GM12878 (cell line): Measurements from ENCODE around the gene ZBTB18. TPM values are rescaled to one million over a fixed set of nuclear protein-coding genes. Genes with fewer than 3 reads are reported as not detected.

Experiments used
- ATAC-seq: fragments of 200-7000 bp; cut with Tn5 transposase; 3 replicates; pipeline ENCODE4 v1.9.1; 2020; ENCODE audit warnings: mild to moderate bottlenecking, moderate library complexity
- BruUV-seq: library from RNA; stranded (reverse); fragments of 400-500 nt; replicated peaks from 2 replicates; lab custom pipeline; 2021; lab: Mats Ljungman, UMichigan
- CTCF ChIA-PET: fragments of 300-600 bp; sonication (Branson Sonifier 250); formaldehyde crosslinking; extraction: SDS; loops from one replicate; lab custom pipeline; 2021; ENCODE audit warnings: inconsistent platforms; lab: Yijun Ruan, JAX
- POLR2A ChIA-PET: fragments of 350-600 bp; formaldehyde crosslinking; extraction: SDS; loops from one replicate; lab custom pipeline; 2021; ENCODE audit warnings: inconsistent platforms; lab: Charles Lee
- RAD21 ChIA-PET: fragments of 300-600 bp; sonication (Branson Sonifier 250); formaldehyde crosslinking; loops from one replicate; lab custom pipeline; 2023; ENCODE audit warnings: antibody characterized with exemption; ENCODE audit not compliant: unreplicated experiment; lab: Charles Lee
- SMC1A ChIA-PET: fragments of 300-600 bp; sonication (Branson Sonifier 250); formaldehyde crosslinking; loops from one replicate; lab custom pipeline; 2023; ENCODE audit not compliant: unreplicated experiment, uncharacterized antibody; lab: Charles Lee
- DNase-seq: peaks from one replicate; pipeline ENCODE4 v3.0.0-alpha.2; 2011; ENCODE audit warnings: low read depth, low spot score
- FAIRE-seq: peaks from 3 replicates; lab custom pipeline; 2011; peaks lifted over from hg19 to GRCh38; lab: Jason Lieb, UNC
- H2AFZ ChIP-seq: 2 replicates; pipeline ENCODE4 v1.6.0; 2011; ENCODE audit warnings: low read depth, low read length, control low read depth; ENCODE audit not compliant: control insufficient read depth
- H3K27ac ChIP-seq: 2 replicates; pipeline ENCODE4 v1.5.1; 2011; ENCODE audit warnings: control low read depth; ENCODE audit not compliant: control insufficient read depth, insufficient read depth
- H3K27me3 ChIP-seq, 2 experiments: replicated peaks in 1 of 2; 2 replicates each; pipeline versions ENCODE4 v1.6.0 to v1.6.1; 2011; ENCODE audit warnings: low read length in 1 of 2; ENCODE audit not compliant: control insufficient read depth in 2 of 2, insufficient read depth in 2 of 2
- H3K36me3 ChIP-seq, 2 experiments: 2 replicates each; pipeline ENCODE4 v1.5.1; 2011; ENCODE audit warnings: low read length in 1 of 2; ENCODE audit not compliant: control insufficient read depth in 2 of 2, insufficient read depth in 2 of 2
- H3K4me1 ChIP-seq: 2 replicates; pipeline ENCODE4 v1.6.1; 2011; ENCODE audit warnings: mild to moderate bottlenecking, low read length, moderate library complexity, mixed read lengths; ENCODE audit not compliant: control insufficient read depth, insufficient read depth
- H3K4me2 ChIP-seq: 2 replicates; pipeline ENCODE4 v1.6.0; 2011; ENCODE audit warnings: control low read depth; ENCODE audit not compliant: control insufficient read depth, insufficient read depth
- H3K4me3 ChIP-seq: fragments of 200-600 bp; sonication (generic); 2 replicates; pipeline ENCODE4 v1.5.1; 2016
- H3K79me2 ChIP-seq: 2 replicates; pipeline ENCODE4 v1.6.0; 2011; ENCODE audit warnings: low read length; ENCODE audit not compliant: control insufficient read depth, insufficient read depth
- H3K9ac ChIP-seq: 2 replicates; pipeline ENCODE4 v1.8.0; 2011; ENCODE audit warnings: low read length, control low read depth, mixed read lengths; ENCODE audit not compliant: control insufficient read depth, insufficient read depth
- H3K9me3 ChIP-seq: replicated peaks from 3 replicates; pipeline ENCODE4 v1.5.1; 2011; ENCODE audit warnings: mild to moderate bottlenecking, low read length; ENCODE audit not compliant: control insufficient read depth, insufficient read depth
- H4K20me1 ChIP-seq: 2 replicates; pipeline ENCODE4 v1.6.0; 2011; ENCODE audit not compliant: control insufficient read depth, insufficient read depth
- HDGF ChIP-seq: fragments of 450-650 bp; IDR thresholded peaks from 2 replicates; pipeline ENCODE4 v1.6.1; 2016; ENCODE audit warnings: antibody characterized with exemption
- KAT2A ChIP-seq: conservative IDR thresholded peaks from 2 replicates; pipeline ENCODE4 v1.6.1; 2011; ENCODE audit warnings: low read depth, low read length; ENCODE audit not compliant: control insufficient read depth
- KLF5 ChIP-seq: fragments of 450-650 bp; IDR thresholded peaks from 2 replicates; pipeline ENCODE4 v1.6.1; 2014; ENCODE audit warnings: mild to moderate bottlenecking; ENCODE audit not compliant: partially characterized antibody
- MAX ChIP-seq: IDR thresholded peaks from 2 replicates; pipeline ENCODE4 v1.6.1; 2012; ENCODE audit warnings: low read depth, low read length, improper control_type of control experiment
- NFIC ChIP-seq: IDR thresholded peaks from 2 replicates; pipeline ENCODE4 v1.6.1; 2012; ENCODE audit warnings: low read depth, mild to moderate bottlenecking, inconsistent platforms, low read length, moderate library complexity
- POLR2A ChIP-seq: IDR thresholded peaks from 2 replicates; pipeline ENCODE4 v1.6.1; 2011; ENCODE audit warnings: low read depth, mild to moderate bottlenecking, low read length
- RELA ChIP-seq: fragments of 450-650 bp; IDR thresholded peaks from 2 replicates; pipeline ENCODE4 v1.8.0; 2014; ENCODE audit warnings: borderline replicate concordance; ENCODE audit not compliant: partially characterized antibody
- SIX5 ChIP-seq: IDR thresholded peaks from 2 replicates; pipeline ENCODE4 v1.6.1; 2011; ENCODE audit warnings: mild to moderate bottlenecking, low read depth, low read length, moderate library complexity; ENCODE audit not compliant: severe bottlenecking
- ZBED1 ChIP-seq: IDR thresholded peaks from 2 replicates; pipeline ENCODE4 v1.6.1; 2016; ENCODE audit warnings: borderline replicate concordance
- ZNF274 ChIP-seq: IDR thresholded peaks from one replicate; pipeline ENCODE4 v1.8.0; 2011; ENCODE audit not compliant: insufficient read length, insufficient read depth
- ZNF622 ChIP-seq: fragments of 450-650 bp; IDR thresholded peaks from 2 replicates; pipeline ENCODE4 v1.6.1; 2017; ENCODE audit warnings: mild to moderate bottlenecking, inconsistent platforms
- ZZZ3 ChIP-seq: IDR thresholded peaks from 2 replicates; pipeline ENCODE4 v1.6.1; 2011; ENCODE audit warnings: low read depth; ENCODE audit not compliant: control insufficient read depth, insufficient read length
- WGBS: methylation state at CpG from one replicate; pipeline ENCODE4 v1.1.6; 2016; ENCODE audit warnings: low lambda C conversion rate; ENCODE audit not compliant: insufficient replicate concordance, insufficient coverage; ENCODE audit errors: missing lambda C conversion rate; 5-methylcytosine and 5-hydroxymethylcytosine counted together
- in situ Hi-C: fragments of 300-500 bp; cut with MboI; formaldehyde crosslinking; loops from 9 replicates; pipeline ENCODE4 v1.14.3; 2018; ENCODE audit warnings: mixed read lengths
- intact Hi-C: fragments of 100-400 bp; cut with micrococcal nuclease; formaldehyde crosslinking; loops from one replicate; pipeline ENCODE4 v1.14.2; 2022; ENCODE audit not compliant: unreplicated experiment
- polyA plus RNA-seq, 11 experiments: library from polyadenylated mRNA; depleted of rRNA in 4 of 11; unstranded in 6 of 11; stranded (reverse) in 5 of 11; fragments of >200 nt; fragmentation: Nextera tagmentation in 4 of 11; fragmentation: Illumina TruSeq in 1 of 11; extraction: Ambion mirVana in 4 of 11; extraction: Trizol in 1 of 11; gene quantifications; 1 replicate in 1 of 11; 2 replicates in 10 of 11; pipeline versions ENCODE4 v1.2.1 to v1.2.3, GENCODE V29; 2011 to 2016; ENCODE audit warnings: inconsistent platforms in 2 of 11, missing spikeins in 2 of 11, low read depth in 1 of 11
- total RNA-seq, 4 experiments: library from RNA; depleted of rRNA in 3 of 4; stranded (reverse); fragments of >200 nt in 3 of 4; fragmentation: Illumina TruSeq in 1 of 4; extraction: Trizol in 1 of 4; gene quantifications; 2 replicates each; pipeline versions ENCODE4 v1.2.1 to v1.2.3, GENCODE V29; 2013 to 2021

Gene ZBTB18
- total and polyA plus RNA-seq, 10 of the 15 experiments (the other 5 are each of a cell fraction or from before 2014, with no cell fraction given): 0.27 to 8.6 (median 6.1) TPM

GRCh38 chr1:244022864-244023440, 28.1 kb upstream of the ZBTB18 start:
- ChIA-PET POLR2A (no interaction called here), CTCF (no interaction called here), RAD21 (no interaction called here), SMC1A (interaction anchor here (1.1 kb wide), 1 partner anchor 129 kb away, joined by 3 read pairs; no protein-coding TSS in a partner anchor)
- no peak overlapping the region for H3K4me3 ChIP-seq
- H3K27me3 ChIP-seq: no peaks in the 10 kb centered on the region; a peak in 2 of 4 replicates
- in situ Hi-C loops (no loop called here), intact Hi-C loops (no loop called here)
- no peak overlapping the region for H2AFZ ChIP-seq
- no peak overlapping the region for H3K9ac ChIP-seq
- H3K36me3 ChIP-seq: no peaks in the 10 kb centered on the region
- H4K20me1 ChIP-seq: no peaks in the 10 kb centered on the region
- H3K4me1 ChIP-seq: no peaks in the 10 kb centered on the region
- BruUV-seq: no TSS peak
- H3K9me3 ChIP-seq: no peaks in the 10 kb centered on the region
- FAIRE-seq (no peak), ATAC-seq (no peak), DNase-seq (no peak)
- H3K27ac ChIP-seq: no peak overlapping the region
- 42% methylated on average over 9 of the region's 9 CpGs for WGBS
- no peaks in the 10 kb centered on the region for H3K79me2 ChIP-seq
- TF ChIP-seq HDGF (no peak), SIX5 (no peak), ZNF274 (no peak), NFIC (no peak), ZNF622 (no peak), ZZZ3 (no peak), KAT2A (no peak), RELA (no peak), POLR2A (no peak), KLF5 (no peak), MAX (no peak), ZBED1 (no peak)
- no peak overlapping the region for H3K4me2 ChIP-seq
